Measurements from ENCODE around the gene MIPOL1.
"Not testable (repeated sequence)": the region's sequence is repeated elsewhere in the genome, so short reads cannot be mapped to it uniquely, and the experiment has no call there.

The MIPOL1 gene

GRCh38 chr14:37462426-37462825 is 264.7 kb downstream of the MIPOL1 start:
- DNase-seq (ENCODE audit: low read depth): not testable (repeated sequence)

- DNase-seq (ENCODE audit: low read depth): no peak
These were observed 266.6 kb downstream of the MIPOL1 start for GRCh38 chr14:37464192-37464858.

- DNase-seq (ENCODE audit: low read depth): no peak
These were observed 268.4 kb downstream of the MIPOL1 start for GRCh38 chr14:37466003-37466622.

GRCh38 chr14:37466623-37467088 is 268.9 kb downstream of the MIPOL1 start:
- no peak for DNase-seq (ENCODE audit: low read depth)

GRCh38 chr14:37469650-37470049 is 271.9 kb downstream of the MIPOL1 start:
- DNase-seq (ENCODE audit: low read depth): no peak

- no peak for DNase-seq (ENCODE audit: low read depth)
These were observed 272.5 kb downstream of the MIPOL1 start for GRCh38 chr14:37470251-37470650.

GRCh38 chr14:37472906-37473305 is 275.2 kb downstream of the MIPOL1 start:
- DNase-seq (ENCODE audit: low read depth): no peak

GRCh38 chr14:37474191-37474590 is 276.5 kb downstream of the MIPOL1 start:
- DNase-seq (ENCODE audit: low read depth): no peak

- DNase-seq (ENCODE audit: low read depth): no peak
These were observed 282.9 kb downstream of the MIPOL1 start for GRCh38 chr14:37480446-37481290.

GRCh38 chr14:37482428-37482827 is 284.7 kb downstream of the MIPOL1 start:
- no peak for DNase-seq (ENCODE audit: low read depth)

- no peak for DNase-seq (ENCODE audit: low read depth)
These were observed 285.9 kb downstream of the MIPOL1 start for GRCh38 chr14:37483672-37484071.

GRCh38 chr14:37490607-37491006 is 292.9 kb downstream of the MIPOL1 start:
- no peak for DNase-seq (ENCODE audit: low read depth)

GRCh38 chr14:37491076-37491475 is 293.3 kb downstream of the MIPOL1 start:
- no peak for DNase-seq (ENCODE audit: low read depth)

GRCh38 chr14:37493606-37494005 is 295.9 kb downstream of the MIPOL1 start:
- DNase-seq (ENCODE audit: low read depth): no peak

GRCh38 chr14:37497422-37497821 is 299.7 kb downstream of the MIPOL1 start:
- DNase-seq (ENCODE audit: low read depth): no peak

GRCh38 chr14:37501877-37502276 is 304.1 kb downstream of the MIPOL1 start:
- no peak for DNase-seq (ENCODE audit: low read depth)

GRCh38 chr14:37508503-37508902 is 310.8 kb downstream of the MIPOL1 start:
- DNase-seq (ENCODE audit: low read depth): no peak

- DNase-seq (ENCODE audit: low read depth): no peak
These were observed 314.4 kb downstream of the MIPOL1 start for GRCh38 chr14:37512173-37512572.

- DNase-seq (ENCODE audit: low read depth): no peak
These were observed 318.0 kb downstream of the MIPOL1 start for GRCh38 chr14:37515771-37516170.

- DNase-seq (ENCODE audit: low read depth): no peak
These were observed 329.3 kb downstream of the MIPOL1 start for GRCh38 chr14:37526994-37527393.

- DNase-seq (ENCODE audit: low read depth): no peak
These were observed 342.3 kb downstream of the MIPOL1 start for GRCh38 chr14:37539992-37540391.

GRCh38 chr14:37544407-37544806 is 346.7 kb downstream of the MIPOL1 start:
- no peak for DNase-seq (ENCODE audit: low read depth)

GRCh38 chr14:37545174-37545573 is 347.4 kb downstream of the MIPOL1 start:
- DNase-seq (ENCODE audit: low read depth): no peak

All from CMK (cell line).